Endometrium (tissue), 2 donors: ENCODE measurements around the gene ZP3.
"Not testable (repeated sequence)": the region's sequence is repeated elsewhere in the genome, so short reads cannot be mapped to it uniquely, and the experiment has no call there.

Experiments used
- FAIRE-seq: peaks from 2 replicates; lab custom pipeline; 2012; peaks lifted over from hg19 to GRCh38; lab: Jason Lieb, UNC
- donor health status: control.
- donor health status: control.

ZP3 gene

DNA sequence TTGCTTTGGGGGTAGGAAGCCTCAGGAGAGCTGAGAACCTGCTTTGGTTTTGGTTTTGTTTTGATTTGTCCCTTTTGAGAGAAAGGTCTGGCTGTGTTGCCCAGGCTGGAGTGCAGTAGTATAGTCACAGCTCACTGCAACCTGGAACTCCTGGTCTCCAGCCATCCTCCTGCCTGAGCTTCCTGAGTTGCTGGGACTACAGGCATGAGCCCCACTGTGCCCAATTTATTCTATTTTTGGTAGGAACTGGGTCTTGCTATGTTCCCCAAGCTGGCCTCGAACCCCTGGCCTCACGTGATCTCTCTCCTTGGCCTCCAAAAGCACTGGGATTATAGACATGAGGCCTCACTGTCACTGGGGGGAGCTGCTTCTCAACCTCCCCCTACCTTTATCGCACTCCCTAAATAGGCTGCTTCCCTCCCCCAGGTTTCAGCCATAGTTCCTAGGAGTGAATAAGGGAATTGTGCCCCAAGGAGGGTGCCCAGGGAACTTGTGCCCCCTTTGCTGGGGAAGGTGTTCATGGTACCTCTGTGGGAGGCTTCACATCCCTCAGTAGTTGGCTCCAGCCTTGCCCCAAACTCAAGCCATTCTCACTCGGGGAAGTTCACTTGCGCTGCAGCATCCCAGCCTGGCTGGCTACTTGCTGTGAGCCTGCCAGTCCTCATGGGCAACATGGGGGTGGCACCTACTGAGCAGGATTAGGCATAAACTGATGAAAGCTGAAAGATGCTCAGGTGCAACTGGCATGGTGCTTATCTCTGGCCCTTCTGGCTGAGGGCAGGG lies 18.1 kb downstream of the ZP3 start:
- not testable (repeated sequence) for FAIRE-seq

- not testable (repeated sequence) for FAIRE-seq
Measured at GRCh38 chr7:76443846-76444245, 19.1 kb downstream of the ZP3 start.

GRCh38 chr7:76445577-76446008 lies 20.8 kb downstream of the ZP3 start:
- FAIRE-seq = not testable (repeated sequence)

GRCh38 chr7:76457017-76457416 lies 32.3 kb downstream of the ZP3 start:
- FAIRE-seq = not testable (repeated sequence)

DNA sequence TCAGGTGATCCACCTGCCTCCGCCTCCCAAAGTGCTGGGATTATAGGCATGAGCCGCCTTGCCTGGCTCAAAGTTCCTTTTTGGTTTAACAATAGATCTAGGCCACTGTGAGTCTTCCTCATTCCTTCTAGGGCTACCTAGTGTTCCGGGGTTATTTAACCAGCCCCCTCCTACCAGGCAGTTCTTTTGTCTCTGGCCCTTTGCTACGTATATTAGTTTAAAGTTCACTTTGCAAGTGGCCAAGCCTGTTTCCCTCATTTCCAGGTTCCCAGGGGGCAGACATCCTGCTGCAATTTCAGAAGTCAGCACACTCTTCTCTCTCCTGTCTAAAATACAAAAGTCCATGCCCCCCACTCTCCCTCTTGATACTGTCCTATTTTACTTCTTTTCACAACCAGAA lies 33.8 kb downstream of the ZP3 start:
- not testable (repeated sequence) for FAIRE-seq

GRCh38 chr7:76460767-76461166 lies 36.0 kb downstream of the ZP3 start:
- not testable (repeated sequence) for FAIRE-seq

DNA sequence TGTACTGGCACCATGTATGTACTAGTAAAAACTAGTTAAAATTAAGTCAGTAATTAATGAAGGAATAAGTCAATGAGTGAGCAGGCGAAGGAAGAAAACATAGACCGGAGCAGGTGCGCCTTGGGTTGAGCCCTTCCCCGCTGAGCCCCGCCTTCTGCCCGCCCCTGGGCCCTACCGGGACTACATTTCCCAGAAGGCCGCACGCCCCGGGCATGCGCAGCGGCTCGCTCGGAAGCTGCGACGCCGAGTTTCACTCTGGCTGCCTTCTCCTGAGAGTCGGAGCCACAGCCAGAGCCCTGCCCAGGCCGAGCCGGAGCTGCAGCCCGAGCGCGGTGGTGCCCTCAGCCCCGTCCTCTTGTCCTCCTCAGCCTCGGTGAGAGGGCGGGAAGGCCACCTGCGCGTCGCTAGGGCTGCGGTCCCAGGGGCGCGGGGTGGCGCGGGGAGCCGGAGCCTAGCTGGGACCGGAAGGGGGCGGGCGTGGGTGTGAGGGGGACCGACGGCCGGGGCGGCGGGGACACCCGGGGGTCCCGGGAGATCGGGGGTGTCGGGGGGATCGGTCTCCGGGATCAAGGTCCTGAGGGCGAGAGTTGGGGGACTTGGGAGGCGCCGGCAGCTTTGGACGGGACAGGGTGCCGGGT lies 36.8 kb downstream of the ZP3 start, which contains the start of gene DTX2:
DTX2 (plus strand) TSS at position 246 of the 638 bp plus-strand sequence. CDS start 18,801 bp downstream, outside the sequence.
- not testable (repeated sequence) for FAIRE-seq

DNA sequence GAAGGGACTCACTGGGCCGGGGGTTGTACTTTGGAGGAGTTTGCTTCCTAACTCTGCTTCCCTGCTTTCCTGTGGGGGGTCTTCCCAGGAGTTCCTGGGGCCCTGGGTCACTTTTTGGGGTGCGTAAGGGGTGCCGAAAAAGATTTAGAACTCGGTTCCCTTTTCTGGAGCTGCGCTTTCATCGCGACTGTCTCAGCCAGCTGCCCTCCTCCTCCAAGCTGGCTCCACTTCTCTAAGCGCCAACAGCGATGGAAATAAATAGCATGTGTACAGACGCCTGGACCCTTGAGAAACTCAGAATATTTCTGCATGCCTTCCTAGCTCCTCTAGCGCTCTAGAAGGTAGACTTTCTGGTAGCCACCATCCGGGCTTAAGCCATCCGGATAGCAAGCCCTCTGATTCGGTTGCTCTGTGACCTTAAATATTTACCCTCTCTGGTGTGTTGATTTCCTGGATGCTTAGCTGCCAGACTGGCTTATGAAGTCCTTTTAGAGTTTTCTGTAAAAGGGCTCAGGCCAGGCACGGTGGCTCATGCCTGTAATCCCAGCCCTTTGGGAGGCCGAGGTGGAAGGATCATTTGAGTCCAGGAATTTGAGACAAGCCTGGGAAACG lies 37.6 kb downstream of the ZP3 start:
- FAIRE-seq = not testable (repeated sequence)

DNA sequence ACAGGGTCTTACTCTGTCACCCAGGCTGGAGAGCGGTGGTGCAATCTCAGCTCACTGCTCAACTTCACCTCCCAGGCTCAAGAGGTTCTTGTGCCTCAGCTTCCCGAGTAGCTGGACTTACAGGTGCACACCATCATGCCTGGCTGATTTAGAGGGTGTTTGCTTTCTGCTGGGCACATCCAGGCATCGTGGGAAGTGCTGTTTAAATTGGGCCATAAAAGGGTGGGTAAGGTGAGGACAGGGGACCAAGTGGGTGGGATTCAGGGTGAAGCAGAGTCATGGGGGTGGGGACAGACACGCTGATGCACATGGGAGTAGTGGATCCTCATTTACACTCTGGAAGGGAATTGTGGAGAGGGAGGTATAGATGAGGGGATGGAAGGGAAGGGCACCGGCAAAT lies 40.2 kb downstream of the ZP3 start:
- not testable (repeated sequence) for FAIRE-seq

- FAIRE-seq = not testable (repeated sequence)
Measured at GRCh38 chr7:76465950-76466349, 41.2 kb downstream of the ZP3 start.

GRCh38 chr7:76467743-76468404 lies 43.1 kb downstream of the ZP3 start:
- not testable (repeated sequence) for FAIRE-seq

- FAIRE-seq = not testable (repeated sequence)
Measured at GRCh38 chr7:76471556-76472221, 46.9 kb downstream of the ZP3 start.

DNA sequence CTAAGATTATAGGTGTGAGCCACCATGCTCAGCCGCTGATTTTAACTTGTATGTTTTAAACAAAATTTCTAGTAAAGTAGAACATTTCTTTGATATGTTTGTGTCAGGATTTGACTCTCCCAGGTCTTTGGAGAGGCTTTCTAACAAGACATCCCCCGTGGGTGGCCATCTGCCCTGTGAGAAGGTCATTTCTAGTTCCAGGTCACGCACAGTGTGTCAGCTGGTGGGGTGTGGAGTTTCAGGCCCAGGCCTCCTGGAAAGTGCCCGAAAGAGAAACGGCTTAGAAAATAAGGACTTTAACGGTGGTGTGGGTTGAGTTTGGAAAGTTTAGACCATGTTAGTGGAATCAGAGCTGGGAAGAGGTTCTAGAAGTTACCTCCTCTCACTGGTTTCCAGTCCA lies 48.3 kb downstream of the ZP3 start:
- FAIRE-seq = not testable (repeated sequence)

GRCh38 chr7:76476280-76476679 lies 51.5 kb downstream of the ZP3 start:
- FAIRE-seq = not testable (repeated sequence)

GRCh38 chr7:76476742-76477474 lies 52.2 kb downstream of the ZP3 start:
- FAIRE-seq = not testable (repeated sequence)

DNA sequence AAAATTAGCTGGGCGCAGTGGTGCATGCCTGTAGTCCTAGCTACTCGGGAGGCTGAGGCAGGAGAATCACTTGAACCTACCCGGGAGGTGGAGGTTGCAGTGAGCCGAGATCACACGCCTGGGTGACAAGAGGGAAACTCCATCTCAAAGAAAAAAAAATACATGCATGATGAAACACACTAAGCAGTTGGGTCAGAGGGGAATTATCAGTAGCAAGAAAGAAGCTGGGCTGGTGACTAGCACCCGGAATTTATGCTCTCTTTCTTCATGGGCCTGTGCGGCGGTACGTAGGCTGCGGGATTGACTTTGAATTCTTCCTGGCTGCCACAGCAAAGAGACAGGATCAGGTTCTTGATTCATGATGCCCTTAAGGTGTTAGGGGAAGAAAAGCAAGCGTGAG lies 54.9 kb downstream of the ZP3 start:
- FAIRE-seq = not testable (repeated sequence)

GRCh38 chr7:76480403-76481253 lies 55.9 kb downstream of the ZP3 start:
- not testable (repeated sequence) for FAIRE-seq

DNA sequence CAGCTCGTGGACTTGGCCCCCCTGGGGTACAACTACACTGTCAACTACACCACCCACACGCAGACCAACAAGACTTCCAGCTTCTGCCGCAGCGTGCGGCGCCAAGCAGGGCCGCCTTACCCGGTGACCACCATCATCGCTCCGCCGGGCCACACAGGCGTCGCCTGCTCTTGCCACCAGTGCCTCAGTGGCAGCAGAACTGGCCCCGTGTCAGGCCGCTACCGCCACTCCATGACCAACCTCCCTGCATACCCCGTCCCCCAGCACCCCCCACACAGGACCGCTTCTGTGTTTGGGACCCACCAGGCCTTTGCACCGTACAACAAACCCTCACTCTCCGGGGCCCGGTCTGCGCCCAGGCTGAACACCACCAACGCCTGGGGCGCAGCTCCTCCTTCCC lies 57.9 kb downstream of the ZP3 start:
- FAIRE-seq = not testable (repeated sequence)

- FAIRE-seq = not testable (repeated sequence)
Measured at GRCh38 chr7:76483081-76483480, 58.3 kb downstream of the ZP3 start.

GRCh38 chr7:76484456-76484855 lies 59.7 kb downstream of the ZP3 start:
- FAIRE-seq = not testable (repeated sequence)
